Hepatocyte (in vitro differentiated cells): ENCODE measurements around the gene RFT1.

Experiments used
- EZH2 ChIP-seq: fragments of 200-600 bp; sonication (generic); IDR thresholded peaks from 2 replicates; pipeline ENCODE4 v1.6.1; 2016; ENCODE audit warnings: antibody characterized with exemption, mild to moderate bottlenecking, borderline replicate concordance
- TF ChIP-seq, protein P1 (sequence below): fragments of 200-600 bp; sonication (generic); IDR thresholded peaks from 2 replicates; pipeline ENCODE4 v1.5.1; 2016; ENCODE audit warnings: antibody characterized with exemption, mild to moderate bottlenecking; ENCODE audit not compliant: poor library complexity

DNA sequence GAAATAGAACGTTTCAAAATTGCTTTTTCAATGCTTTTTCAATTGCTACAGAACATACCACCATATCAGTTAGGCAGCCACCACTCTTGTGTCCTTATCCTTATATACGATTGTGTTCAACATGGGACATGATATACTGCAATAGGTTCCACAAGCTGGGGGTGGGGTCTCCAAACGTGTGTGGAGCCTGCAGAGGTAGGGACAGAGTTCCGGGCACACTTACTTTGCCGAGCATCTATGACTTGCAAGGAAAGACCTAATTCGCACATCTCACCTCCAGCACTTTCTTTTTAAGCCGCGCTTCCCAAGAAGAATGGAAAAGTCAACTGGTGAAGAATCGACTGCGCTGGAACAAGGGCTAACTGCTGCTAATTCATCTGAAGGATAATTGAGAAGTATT lies 44.8 kb downstream of the RFT1 start:
- TF ChIP-seq, protein P1, sequence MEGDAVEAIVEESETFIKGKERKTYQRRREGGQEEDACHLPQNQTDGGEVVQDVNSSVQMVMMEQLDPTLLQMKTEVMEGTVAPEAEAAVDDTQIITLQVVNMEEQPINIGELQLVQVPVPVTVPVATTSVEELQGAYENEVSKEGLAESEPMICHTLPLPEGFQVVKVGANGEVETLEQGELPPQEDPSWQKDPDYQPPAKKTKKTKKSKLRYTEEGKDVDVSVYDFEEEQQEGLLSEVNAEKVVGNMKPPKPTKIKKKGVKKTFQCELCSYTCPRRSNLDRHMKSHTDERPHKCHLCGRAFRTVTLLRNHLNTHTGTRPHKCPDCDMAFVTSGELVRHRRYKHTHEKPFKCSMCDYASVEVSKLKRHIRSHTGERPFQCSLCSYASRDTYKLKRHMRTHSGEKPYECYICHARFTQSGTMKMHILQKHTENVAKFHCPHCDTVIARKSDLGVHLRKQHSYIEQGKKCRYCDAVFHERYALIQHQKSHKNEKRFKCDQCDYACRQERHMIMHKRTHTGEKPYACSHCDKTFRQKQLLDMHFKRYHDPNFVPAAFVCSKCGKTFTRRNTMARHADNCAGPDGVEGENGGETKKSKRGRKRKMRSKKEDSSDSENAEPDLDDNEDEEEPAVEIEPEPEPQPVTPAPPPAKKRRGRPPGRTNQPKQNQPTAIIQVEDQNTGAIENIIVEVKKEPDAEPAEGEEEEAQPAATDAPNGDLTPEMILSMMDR: no peak
- no peak for TF ChIP-seq EZH2
